IMR-90 (cell line): ENCODE results near the gene CSRP2. TPM values are rescaled to one million over a fixed set of nuclear protein-coding genes. Genes with fewer than 3 reads are reported as not detected.

Source experiments
- ATAC-seq: fragments of 200-7000 bp; cut with Tn5 transposase; 2 replicates; pipeline ENCODE4 v1.9.1; 2020; ENCODE audit warnings: low read depth, mild to moderate bottlenecking, moderate library complexity
- BruUV-seq: library from RNA; stranded (reverse); fragments of 400-500 nt; replicated peaks from 2 replicates; lab custom pipeline; 2021; lab: Mats Ljungman, UMichigan
- CTCF ChIA-PET: fragments of 300-600 bp; formaldehyde crosslinking; extraction: SDS; loops from one replicate; lab custom pipeline; 2021; ENCODE audit warnings: antibody characterized with exemption; lab: Yijun Ruan, JAX
- POLR2A ChIA-PET: fragments of 300-600 bp; sonication (Branson Sonifier 250); formaldehyde crosslinking; loops from one replicate; lab custom pipeline; 2022; ENCODE audit warnings: antibody characterized with exemption; ENCODE audit not compliant: unreplicated experiment; lab: Charles Lee
- DNase-seq: peaks from one replicate; pipeline ENCODE4 v3.0.0; 2013
- H2AFZ ChIP-seq: replicated peaks from 2 replicates; pipeline ENCODE3; 2013; ENCODE audit warnings: low read length, mild to moderate bottlenecking; ENCODE audit not compliant: poor library complexity
- H2AK5ac ChIP-seq: 2 replicates; pipeline ENCODE4 v1.6.1; 2013; ENCODE audit warnings: low read depth, low read length, inconsistent platforms
- H2AK9ac ChIP-seq: replicated peaks from 2 replicates; pipeline ENCODE3; 2013; ENCODE audit warnings: mild to moderate bottlenecking, low read depth, low read length, moderate library complexity; ENCODE audit not compliant: poor library complexity
- H2BK120ac ChIP-seq: 2 replicates; pipeline ENCODE4 v1.6.1; 2013; ENCODE audit warnings: low read depth, low read length, inconsistent platforms
- H2BK15ac ChIP-seq: 3 replicates; pipeline ENCODE4 v1.6.1; 2013; ENCODE audit warnings: low read depth, low read length, inconsistent platforms
- H2BK20ac ChIP-seq: 2 replicates; pipeline ENCODE4 v1.6.1; 2013; ENCODE audit warnings: low read depth, mild to moderate bottlenecking, inconsistent platforms, low read length, moderate library complexity
- H2BK5ac ChIP-seq: 2 replicates; pipeline ENCODE4 v1.6.1; 2013; ENCODE audit warnings: mild to moderate bottlenecking, low read depth, low read length, inconsistent platforms; ENCODE audit not compliant: poor library complexity, severe bottlenecking
- H3K14ac ChIP-seq: replicated peaks from 2 replicates; pipeline ENCODE4 v1.6.1; 2013; ENCODE audit warnings: low read depth, low read length, inconsistent platforms
- H3K18ac ChIP-seq: 2 replicates; pipeline ENCODE4 v1.6.1; 2013; ENCODE audit warnings: low read depth, low read length, control low read depth
- H3K23ac ChIP-seq: 2 replicates; pipeline ENCODE4 v1.6.1; 2013; ENCODE audit warnings: low read depth, low read length, inconsistent platforms
- H3K27ac ChIP-seq: 2 replicates; pipeline ENCODE4 v1.5.1; 2013; ENCODE audit warnings: mild to moderate bottlenecking, control low read depth, low read length; ENCODE audit not compliant: insufficient read depth
- H3K27me3 ChIP-seq: 2 replicates; pipeline ENCODE4 v1.6.1; 2013; ENCODE audit warnings: low read length; ENCODE audit not compliant: control insufficient read depth, insufficient read depth
- H3K36me3 ChIP-seq: 2 replicates; pipeline ENCODE4 v1.6.1; 2013; ENCODE audit warnings: low read length, mixed read lengths; ENCODE audit not compliant: control insufficient read depth, insufficient read depth
- H3K4ac ChIP-seq: 2 replicates; pipeline ENCODE4 v1.6.1; 2013; ENCODE audit warnings: low read depth, low read length, inconsistent platforms
- H3K4me1 ChIP-seq: 2 replicates; pipeline ENCODE4 v1.6.1; 2013; ENCODE audit warnings: low read length, mixed read lengths; ENCODE audit not compliant: control insufficient read depth, insufficient read depth
- H3K4me2 ChIP-seq: 2 replicates; pipeline ENCODE4 v1.6.1; 2013; ENCODE audit warnings: low read depth, mild to moderate bottlenecking, control low read depth, low read length, moderate library complexity
- H3K4me3 ChIP-seq: 2 replicates; pipeline ENCODE4 v1.5.1; 2013; ENCODE audit warnings: low read depth, mild to moderate bottlenecking, control low read depth, low read length, moderate library complexity; ENCODE audit not compliant: insufficient read depth
- H3K56ac ChIP-seq: 2 replicates; pipeline ENCODE4 v1.6.1; 2013; ENCODE audit warnings: low read length, inconsistent platforms; ENCODE audit not compliant: insufficient read depth; ENCODE audit errors: extremely low read depth
- H3K79me1 ChIP-seq, 2 experiments: 2 replicates each; pipeline ENCODE4 v1.6.1; 2013; ENCODE audit warnings: low read length in 2 of 2, inconsistent platforms in 1 of 2, low read depth in 1 of 2
- H3K9ac ChIP-seq: 2 replicates; pipeline ENCODE4 v1.6.1; 2013; ENCODE audit warnings: low read depth, low read length, control low read depth
- H3K9me1 ChIP-seq: 2 replicates; pipeline ENCODE4 v1.6.1; 2013; ENCODE audit warnings: low read length, inconsistent platforms; ENCODE audit not compliant: insufficient read depth
- H3K9me3 ChIP-seq: 2 replicates; pipeline ENCODE4 v1.6.1; 2013; ENCODE audit warnings: low read length; ENCODE audit not compliant: control insufficient read depth, insufficient read depth
- H4K20me1 ChIP-seq: 2 replicates; pipeline ENCODE4 v1.6.1; 2013; ENCODE audit warnings: low read length, inconsistent platforms; ENCODE audit not compliant: insufficient read depth
- H4K5ac ChIP-seq: 2 replicates; pipeline ENCODE4 v1.6.1; 2013; ENCODE audit warnings: mild to moderate bottlenecking, low read depth, low read length, control low read depth
- H4K8ac ChIP-seq, 2 experiments: 2 replicates each; pipeline ENCODE4 v1.6.1; 2013; ENCODE audit warnings: low read depth in 2 of 2, low read length in 2 of 2, control low read depth in 1 of 2, inconsistent platforms in 1 of 2
- H4K91ac ChIP-seq: 2 replicates; pipeline ENCODE4 v1.6.1; 2013; ENCODE audit warnings: low read depth, low read length, inconsistent platforms; ENCODE audit not compliant: insufficient read depth
- BHLHE40 ChIP-seq: fragments of 150-350 bp; IDR thresholded peaks from 2 replicates; pipeline ENCODE4 v1.6.1; 2016; ENCODE audit warnings: mild to moderate bottlenecking, low read depth, low read length
- CEBPB ChIP-seq: IDR thresholded peaks from 2 replicates; pipeline ENCODE4 v1.6.1; 2012; ENCODE audit warnings: low read depth, low read length, improper control_type of control experiment
- MAZ ChIP-seq: IDR thresholded peaks from 2 replicates; pipeline ENCODE4 v1.6.1; 2012; ENCODE audit warnings: low read depth, mild to moderate bottlenecking, low read length, improper control_type of control experiment, moderate library complexity, borderline replicate concordance
- WGBS, 2 experiments: methylation state at CpG; one replicate each; pipeline versions ENCODE4 v1.1.5 to v1.1.7; 2013; ENCODE audit warnings: missing lambda C conversion rate in 2 of 2; ENCODE audit not compliant: insufficient read length in 1 of 2; ENCODE audit errors: extremely low coverage in 2 of 2; 5-methylcytosine and 5-hydroxymethylcytosine counted together
- dilution Hi-C: fragments of 300-500 bp; cut with HindIII; formaldehyde crosslinking; loops from one replicate; pipeline ENCODE4 v1.14.3; 2018; ENCODE audit warnings: low sequenced_read_pairs; ENCODE audit not compliant: unreplicated experiment
- in situ Hi-C: fragments of 300-500 bp; cut with MboI; formaldehyde crosslinking; loops from 3 replicates; pipeline ENCODE4 v1.14.3; 2019; ENCODE audit warnings: low sequenced_read_pairs, inconsistent platforms, mixed read lengths
- intact Hi-C: fragments of 100-400 bp; cut with micrococcal nuclease; formaldehyde crosslinking; loops from 2 replicates; pipeline ENCODE4 v1.10.0; 2022
- polyA plus RNA-seq, 3 experiments: library from polyadenylated mRNA; depleted of rRNA; stranded (reverse); fragments of >200 nt; gene quantifications; 2 replicates each; pipeline ENCODE4 v1.2.3, GENCODE V29; 2012; ENCODE audit warnings: low replicate concordance in 1 of 3
- total RNA-seq: library from RNA; depleted of rRNA; stranded (reverse); fragments of >200 nt; gene quantifications from 2 replicates; pipeline ENCODE4 v1.2.3, GENCODE V29; 2012

Gene CSRP2
- total and polyA plus RNA-seq, 2 of the 4 experiments (the other 2 are of a cell fraction): 156 to 179 TPM

DNA sequence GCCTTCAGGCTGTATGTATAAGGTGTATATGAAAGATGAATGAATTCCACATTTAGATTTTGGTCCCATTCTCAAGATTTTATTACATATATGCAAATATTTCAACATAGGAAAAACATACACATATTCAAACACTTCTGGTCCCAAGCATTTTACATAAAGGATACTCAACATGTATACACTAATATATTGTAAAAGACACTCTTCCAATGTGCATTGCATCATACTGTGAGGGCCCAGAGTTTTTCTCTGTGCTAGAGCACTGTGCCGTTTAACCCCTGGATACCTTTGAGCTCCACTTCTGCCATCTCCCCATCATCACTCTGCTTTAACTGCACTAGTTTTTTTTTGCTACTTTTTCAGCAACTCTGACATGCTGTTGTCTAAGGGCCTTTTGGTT, 66.8 kb downstream of the CSRP2 start:
- in situ Hi-C loops (no loop called here), intact Hi-C loops (no loop called here), dilution Hi-C loops (no loop called here)
- Histone ChIP-seq H3K9ac (no peak overlapping the region), H3K23ac (no peak overlapping the region), H2BK20ac (no peak overlapping the region), H4K20me1 (no peaks in the 10 kb centered on the region), H3K36me3 (peaks cover 4% of the 10 kb centered on the region), H2BK5ac (no peak overlapping the region), H2BK15ac (no peak overlapping the region), H3K4ac (no peak overlapping the region), H3K27ac (no peak overlapping the region), H3K4me3 (no peak overlapping the region), H3K14ac (no peak overlapping the region), H2AFZ (no peak overlapping the region), H3K18ac (no peak overlapping the region), H3K56ac (no peak overlapping the region), H3K4me2 (no peak overlapping the region), H3K27me3 (no peaks in the 10 kb centered on the region), H2AK5ac (no peak overlapping the region), H3K9me1 (no peaks in the 10 kb centered on the region), H3K79me1 (peaks cover 6 to 10% of the 10 kb centered on the region in 2 experiments; a peak in 3 of 4 replicates), H3K4me1 (no peaks in the 10 kb centered on the region), H4K8ac (no peak overlapping the region), H4K91ac (no peak overlapping the region), H3K9me3 (no peaks in the 10 kb centered on the region), H4K5ac (no peak overlapping the region), H2BK120ac (no peak overlapping the region), H2AK9ac (no peak overlapping the region)
- CTCF ChIA-PET: interaction anchor here (1.2 kb wide), 1 partner anchor 9 kb away, joined by 4 read pairs; no protein-coding TSS in a partner anchor
- BruUV-seq: no TSS peak
- TF ChIP-seq BHLHE40: no peak
- peak; percentile 41 for TF ChIP-seq CEBPB
- no peak for TF ChIP-seq MAZ
- ATAC-seq: no peak
- no CpG with 5 or more reads among the region's 1 CpG for WGBS, 2 experiments
- DNase-seq: no peak
- POLR2A ChIA-PET: no interaction called here
